ENCODE results near the gene PRM3.

Gene PRM3

DNA sequence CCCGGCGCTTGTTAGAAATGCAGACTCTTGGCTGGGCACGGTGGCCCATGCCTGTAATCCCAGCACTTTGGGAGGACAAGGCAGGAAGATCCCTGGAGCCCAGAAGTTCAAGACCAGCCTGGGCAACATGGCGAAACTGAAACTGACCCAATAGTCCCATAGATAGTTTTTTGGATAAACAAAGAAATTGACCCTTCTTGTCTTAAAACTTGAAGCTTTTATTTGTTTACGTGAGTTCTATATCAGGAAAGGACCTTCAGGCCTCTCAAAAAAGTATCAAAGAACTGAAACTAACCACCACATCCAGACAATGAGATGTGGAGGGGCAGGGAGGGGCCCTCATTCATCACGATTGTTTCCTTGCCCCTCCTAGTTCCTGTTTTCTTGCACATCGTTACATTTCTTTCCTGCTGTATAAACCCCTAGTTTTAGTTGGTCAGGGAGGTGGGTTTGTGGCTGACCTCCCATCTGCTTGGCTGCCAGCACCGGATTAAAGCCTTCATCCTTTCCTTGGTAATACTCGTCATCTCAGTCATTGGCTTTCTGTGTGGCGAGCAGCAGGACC is 37.6 kb upstream of the PRM3 start:
- Histone ChIP-seq H3K9ac (ENCODE audit: low read length) (no peak overlapping the region), H4K8ac (ENCODE audit: low read length) (no peak overlapping the region), H3K9me3 (ENCODE audit: control insufficient read depth, low read length) (no peaks in the 10 kb centered on the region), H3K18ac (ENCODE audit: low read depth in 1 of 2, low read length in 2 of 2) (peak overlapping the region in 1 of 2 experiments; percentile 72), H2AK5ac (ENCODE audit: low read length, severe bottlenecking) (peak overlapping the region; percentile 98), H3K36me3 (ENCODE audit: control insufficient read depth in 1 of 2, insufficient read depth in 2 of 2, low read depth in 1 of 2, low read length in 2 of 2) (no peaks in the 10 kb centered on the region), H2AFZ (ENCODE audit: low read depth, low read length) (peak overlapping the region; percentile 7), H2BK12ac (ENCODE audit: low read length in 2 of 2) (peak overlapping the region; percentile 38 to 80), H3K27me3 (ENCODE audit: control insufficient read depth in 1 of 2, insufficient read depth in 1 of 2, low read length in 2 of 2) (no peaks in the 10 kb centered on the region), H3K4me3 (ENCODE audit: insufficient read depth in 1 of 2, low read depth in 1 of 2, low read length in 2 of 2) (no peak overlapping the region), H2BK120ac (ENCODE audit: low read depth, low read length) (no peak overlapping the region), H3K79me1 (replicated peaks; ENCODE audit: low read length, poor library complexity, severe bottlenecking) (no peaks in the 10 kb centered on the region), H3K23ac (ENCODE audit: low read length in 2 of 2) (no peak overlapping the region), H3K27ac (ENCODE audit: low read length, poor library complexity, severe bottlenecking) (peak overlapping the region; percentile 52), H3K4ac (ENCODE audit: low read depth in 1 of 2, low read length in 2 of 2) (peak overlapping the region in 1 of 2 experiments; percentile 43), H3K4me1 (ENCODE audit: control insufficient read depth, insufficient read depth, low read depth, low read length) (peaks cover 54% of the 10 kb centered on the region), H3K4me2 (ENCODE audit: low read length, poor library complexity, severe bottlenecking) (no peak overlapping the region), H3K14ac (ENCODE audit: low read length in 2 of 2) (no peak overlapping the region), H2BK5ac (ENCODE audit: low read depth, low read length, poor library complexity, severe bottlenecking) (no peak overlapping the region), H4K91ac (ENCODE audit: low read length) (no peak overlapping the region), H2BK15ac (ENCODE audit: low read depth, poor library complexity, severe bottlenecking) (peak overlapping the region; percentile 26)
- DNase-seq: no peak
- WGBS: 90% methylated on average over 4 of the region's 10 CpGs

DNA sequence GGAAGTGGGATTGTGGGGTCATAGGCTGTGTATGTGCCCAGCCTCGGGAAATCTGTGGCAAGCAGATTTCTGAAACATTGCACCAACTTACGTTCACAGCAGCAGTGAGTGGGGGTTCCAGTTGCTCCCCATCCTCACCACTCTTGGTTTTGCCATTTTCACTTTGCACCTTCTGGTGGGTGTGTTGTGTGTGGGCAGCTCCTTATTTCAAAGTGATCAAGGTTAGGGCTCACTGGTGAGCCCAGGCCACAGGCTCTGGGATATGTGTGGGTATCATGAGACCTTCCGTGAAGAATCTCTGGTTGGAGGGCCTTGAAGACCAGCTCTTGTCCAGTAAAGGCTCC is 37.2 kb upstream of the PRM3 start:
- H2BK5ac ChIP-seq (ENCODE audit: low read depth, low read length, poor library complexity, severe bottlenecking): no peak overlapping the region
- no peaks in the 10 kb centered on the region for H3K9me3 ChIP-seq (ENCODE audit: control insufficient read depth, low read length)
- no peak overlapping the region for H3K4me2 ChIP-seq (ENCODE audit: low read length, poor library complexity, severe bottlenecking)
- H4K91ac ChIP-seq (ENCODE audit: low read length): no peak overlapping the region
- no peak overlapping the region for H3K27ac ChIP-seq (ENCODE audit: low read length, poor library complexity, severe bottlenecking)
- H2BK12ac ChIP-seq (ENCODE audit: low read length in 2 of 2): peak overlapping the region; percentile 38 to 66
- no peak overlapping the region for H2BK15ac ChIP-seq (ENCODE audit: low read depth, poor library complexity, severe bottlenecking)
- no peak overlapping the region for H4K8ac ChIP-seq (ENCODE audit: low read length)
- no peak overlapping the region for H2AFZ ChIP-seq (ENCODE audit: low read depth, low read length)
- H3K18ac ChIP-seq (ENCODE audit: low read depth in 1 of 2, low read length in 2 of 2): peak overlapping the region in 1 of 2 experiments; percentile 46
- H2BK120ac ChIP-seq (ENCODE audit: low read depth, low read length): no peak overlapping the region
- no peaks in the 10 kb centered on the region for H3K27me3 ChIP-seq (ENCODE audit: control insufficient read depth in 1 of 2, insufficient read depth in 1 of 2, low read length in 2 of 2)
- DNase-seq: no peak
- no peak overlapping the region for H3K23ac ChIP-seq (ENCODE audit: low read length in 2 of 2)
- H3K4me1 ChIP-seq (ENCODE audit: control insufficient read depth, insufficient read depth, low read depth, low read length): peaks cover 50% of the 10 kb centered on the region
- H2AK5ac ChIP-seq (ENCODE audit: low read length, severe bottlenecking): peak overlapping the region; percentile 98
- H3K4me3 ChIP-seq (ENCODE audit: insufficient read depth in 1 of 2, low read depth in 1 of 2, low read length in 2 of 2): no peak overlapping the region
- H3K9ac ChIP-seq (ENCODE audit: low read length): no peak overlapping the region
- H3K36me3 ChIP-seq (ENCODE audit: control insufficient read depth in 1 of 2, insufficient read depth in 2 of 2, low read depth in 1 of 2, low read length in 2 of 2): no peaks in the 10 kb centered on the region
- no peak overlapping the region for H3K14ac ChIP-seq (ENCODE audit: low read length in 2 of 2)
- no peak overlapping the region for H3K4ac ChIP-seq (ENCODE audit: low read depth in 1 of 2, low read length in 2 of 2)
- H3K79me1 ChIP-seq (replicated peaks; ENCODE audit: low read length, poor library complexity, severe bottlenecking): no peaks in the 10 kb centered on the region
- WGBS: 100% methylated on average over 2 of the region's 3 CpGs

DNA sequence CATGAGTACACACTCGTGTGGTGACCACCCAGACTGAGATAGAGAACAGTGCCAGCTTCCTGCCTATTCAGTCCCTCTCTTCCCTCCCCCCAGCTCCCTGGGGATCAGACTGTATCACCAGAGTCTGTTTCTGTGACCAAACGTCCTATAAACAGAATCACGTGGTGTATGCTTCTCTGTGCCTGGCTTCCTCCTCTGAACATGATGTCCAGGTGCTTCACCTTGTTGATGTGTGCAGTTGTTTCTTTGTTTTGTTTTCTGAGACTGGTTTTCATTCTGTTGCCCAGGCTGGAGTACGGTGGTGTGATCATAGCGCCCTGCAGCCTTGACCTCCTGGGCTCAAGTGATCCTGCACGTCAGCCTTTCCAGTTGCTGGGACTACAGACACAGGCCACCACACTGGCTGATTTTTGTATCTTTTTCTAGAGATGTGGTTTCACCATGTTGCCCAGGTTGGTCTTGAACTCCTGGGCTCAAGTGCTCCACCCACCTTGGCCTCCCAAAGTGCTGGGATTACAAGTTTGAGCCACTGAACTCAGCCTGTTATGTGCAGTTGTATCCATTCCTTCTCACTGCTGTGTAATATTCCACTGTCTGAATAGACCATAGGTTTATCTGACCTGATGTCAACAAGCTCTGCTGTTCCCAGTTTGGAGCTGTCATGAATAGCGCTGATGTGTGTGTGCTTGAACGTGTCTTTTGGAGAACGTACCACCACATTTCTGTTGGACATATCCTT is 36.6 kb upstream of the PRM3 start:
- Histone ChIP-seq H2BK12ac (ENCODE audit: low read length in 2 of 2) (peak overlapping the region in 1 of 2 experiments; percentile 17), H4K8ac (ENCODE audit: low read length) (no peak overlapping the region), H2AFZ (ENCODE audit: low read depth, low read length) (no peak overlapping the region), H3K18ac (ENCODE audit: low read depth in 1 of 2, low read length in 2 of 2) (peak overlapping the region in 1 of 2 experiments; percentile 46), H3K4me1 (ENCODE audit: control insufficient read depth, insufficient read depth, low read depth, low read length) (peaks cover 48% of the 10 kb centered on the region), H3K4ac (ENCODE audit: low read depth in 1 of 2, low read length in 2 of 2) (no peak overlapping the region), H3K27ac (ENCODE audit: low read length, poor library complexity, severe bottlenecking) (no peak overlapping the region), H3K4me3 (ENCODE audit: insufficient read depth in 1 of 2, low read depth in 1 of 2, low read length in 2 of 2) (no peak overlapping the region), H2BK120ac (ENCODE audit: low read depth, low read length) (no peak overlapping the region), H3K36me3 (ENCODE audit: control insufficient read depth in 1 of 2, insufficient read depth in 2 of 2, low read depth in 1 of 2, low read length in 2 of 2) (no peaks in the 10 kb centered on the region), H3K9ac (ENCODE audit: low read length) (no peak overlapping the region), H3K14ac (ENCODE audit: low read length in 2 of 2) (no peak overlapping the region), H3K79me1 (replicated peaks; ENCODE audit: low read length, poor library complexity, severe bottlenecking) (no peaks in the 10 kb centered on the region), H3K4me2 (ENCODE audit: low read length, poor library complexity, severe bottlenecking) (no peak overlapping the region), H2AK5ac (ENCODE audit: low read length, severe bottlenecking) (peak overlapping the region; percentile 98), H2BK5ac (ENCODE audit: low read depth, low read length, poor library complexity, severe bottlenecking) (no peak overlapping the region), H4K91ac (ENCODE audit: low read length) (no peak overlapping the region), H3K23ac (ENCODE audit: low read length in 2 of 2) (no peak overlapping the region), H3K27me3 (ENCODE audit: control insufficient read depth in 1 of 2, insufficient read depth in 1 of 2, low read length in 2 of 2) (no peaks in the 10 kb centered on the region), H2BK15ac (ENCODE audit: low read depth, poor library complexity, severe bottlenecking) (peak overlapping the region; percentile 15), H3K9me3 (ENCODE audit: control insufficient read depth, low read length) (no peaks in the 10 kb centered on the region)
- 67% methylated on average over 9 of the region's 9 CpGs for WGBS
- peak; percentile 48 for DNase-seq

DNA sequence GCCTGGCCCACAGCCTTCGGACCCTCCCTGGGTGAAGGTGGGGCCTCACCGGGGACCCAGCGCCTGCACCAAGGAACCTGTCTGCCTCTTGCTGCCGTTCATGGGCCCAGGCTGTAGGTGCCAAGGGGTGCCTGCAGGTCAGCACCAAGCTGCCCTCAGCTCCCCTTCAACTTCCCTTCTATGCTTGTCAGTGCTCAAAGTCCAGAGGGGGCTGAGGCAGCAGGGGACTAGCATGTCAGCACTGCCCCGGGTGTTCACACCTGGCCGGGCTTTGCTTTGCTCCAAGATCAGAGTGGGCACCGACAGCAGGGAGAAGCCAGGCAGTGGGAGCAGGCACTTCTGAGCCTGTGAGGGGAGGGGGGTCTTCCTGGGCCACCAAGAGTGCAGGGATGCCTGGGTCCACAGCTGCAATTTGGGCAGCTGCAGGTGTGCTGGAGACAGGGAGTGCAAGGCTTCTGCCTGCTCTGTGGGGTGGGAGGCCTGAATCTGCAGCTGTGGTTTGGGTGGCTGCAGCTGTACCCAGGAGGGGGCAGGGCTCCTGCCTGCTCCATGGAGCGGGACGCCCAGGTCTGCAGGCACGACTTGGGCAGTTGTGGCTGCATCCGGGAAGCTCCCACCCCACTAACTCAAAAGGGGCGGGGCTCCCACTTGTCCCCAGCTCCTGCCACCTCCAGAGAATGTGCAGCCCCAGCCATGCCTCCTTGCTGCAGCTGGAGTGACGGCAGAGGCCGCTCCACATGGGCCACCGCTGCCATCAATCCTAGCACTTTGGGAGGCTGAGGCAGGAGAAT is 35.3 kb upstream of the PRM3 start:
- peak overlapping the region; percentile 76 for H3K27ac ChIP-seq (ENCODE audit: low read length, poor library complexity, severe bottlenecking)
- no peak overlapping the region for H3K23ac ChIP-seq (ENCODE audit: low read length in 2 of 2)
- no peak overlapping the region for H2BK15ac ChIP-seq (ENCODE audit: low read depth, poor library complexity, severe bottlenecking)
- peak overlapping the region in 1 of 2 experiments; percentile 18 for H3K18ac ChIP-seq (ENCODE audit: low read depth in 1 of 2, low read length in 2 of 2)
- no peaks in the 10 kb centered on the region for H3K36me3 ChIP-seq (ENCODE audit: control insufficient read depth in 1 of 2, insufficient read depth in 2 of 2, low read depth in 1 of 2, low read length in 2 of 2)
- no peak overlapping the region for H3K9ac ChIP-seq (ENCODE audit: low read length)
- no peak overlapping the region for H3K14ac ChIP-seq (ENCODE audit: low read length in 2 of 2)
- no peak overlapping the region for H2BK120ac ChIP-seq (ENCODE audit: low read depth, low read length)
- no peak overlapping the region for H3K4ac ChIP-seq (ENCODE audit: low read depth in 1 of 2, low read length in 2 of 2)
- H3K9me3 ChIP-seq (ENCODE audit: control insufficient read depth, low read length): no peaks in the 10 kb centered on the region
- H3K4me2 ChIP-seq (ENCODE audit: low read length, poor library complexity, severe bottlenecking): no peak overlapping the region
- peaks cover 44% of the 10 kb centered on the region for H3K4me1 ChIP-seq (ENCODE audit: control insufficient read depth, insufficient read depth, low read depth, low read length)
- no peaks in the 10 kb centered on the region for H3K27me3 ChIP-seq (ENCODE audit: control insufficient read depth in 1 of 2, insufficient read depth in 1 of 2, low read length in 2 of 2)
- H4K91ac ChIP-seq (ENCODE audit: low read length): peak overlapping the region; percentile 34
- H4K8ac ChIP-seq (ENCODE audit: low read length): no peak overlapping the region
- peak overlapping the region in 1 of 2 experiments; percentile 1 for H2BK12ac ChIP-seq (ENCODE audit: low read length in 2 of 2)
- no peak overlapping the region for H3K4me3 ChIP-seq (ENCODE audit: insufficient read depth in 1 of 2, low read depth in 1 of 2, low read length in 2 of 2)
- H2AFZ ChIP-seq (ENCODE audit: low read depth, low read length): no peak overlapping the region
- WGBS: 85% methylated on average over 15 of the region's 15 CpGs
- no peak for DNase-seq
- H2BK5ac ChIP-seq (ENCODE audit: low read depth, low read length, poor library complexity, severe bottlenecking): peak overlapping the region; percentile 21
- peak overlapping the region; percentile 58 for H2AK5ac ChIP-seq (ENCODE audit: low read length, severe bottlenecking)
- H3K79me1 ChIP-seq (replicated peaks; ENCODE audit: low read length, poor library complexity, severe bottlenecking): no peaks in the 10 kb centered on the region

All from mesenchymal stem cell (in vitro differentiated cells and primary cell).